ENCODE data around the gene RNF20. TPM values are rescaled to one million over a fixed set of nuclear protein-coding genes. Genes with fewer than 3 reads are reported as not detected.
"Not testable (repeated sequence)": the region's sequence is repeated elsewhere in the genome, so short reads cannot be mapped to it uniquely, and the experiment has no call there.

RNF20 gene
- total and polyA plus RNA-seq, 2 donors, result 16.9 to 21.2 TPM

- Histone ChIP-seq H3K4me1 (ENCODE audit: control insufficient read depth in 2 of 2, insufficient read depth in 2 of 2, low read length in 2 of 2) (no peaks in the 10 kb centered on the region), H3K27me3 (ENCODE audit: control insufficient read depth in 2 of 2, insufficient read depth in 1 of 2, low read length in 1 of 2) (peaks cover 0 to 2% of the 10 kb centered on the region in 2 donors), H3K36me3 (ENCODE audit: control insufficient read depth in 2 of 2, insufficient read depth in 2 of 2, low read length in 1 of 2) (no peaks in the 10 kb centered on the region), H3K9me3 (ENCODE audit: control insufficient read depth in 2 of 2, insufficient read depth in 1 of 2, low read length in 1 of 2) (no peaks in the 10 kb centered on the region), H3K27ac (ENCODE audit: low read depth in 1 of 2, low read length in 1 of 2) (no peak overlapping the region), H3K4me3 (ENCODE audit: low read length in 2 of 2) (no peak overlapping the region)
- DNase-seq (ENCODE audit: low read depth in 6 of 9, low spot score in 9 of 9), result no peak
Observed at GRCh38 chr9:101504188-101504587, 29.5 kb upstream of the RNF20 start.

GRCh38 chr9:101508211-101508610 is 25.4 kb upstream of the RNF20 start:
- Histone ChIP-seq H3K27ac (ENCODE audit: low read depth in 1 of 2, low read length in 1 of 2) (no peak overlapping the region), H3K27me3 (ENCODE audit: control insufficient read depth in 2 of 2, insufficient read depth in 1 of 2, low read length in 1 of 2) (peaks cover 0 to 2% of the 10 kb centered on the region in 2 donors), H3K36me3 (ENCODE audit: control insufficient read depth in 2 of 2, insufficient read depth in 2 of 2, low read length in 1 of 2) (no peaks in the 10 kb centered on the region), H3K4me1 (ENCODE audit: control insufficient read depth in 2 of 2, insufficient read depth in 2 of 2, low read length in 2 of 2) (no peaks in the 10 kb centered on the region), H3K4me3 (ENCODE audit: low read length in 2 of 2) (no peak overlapping the region), H3K9me3 (ENCODE audit: control insufficient read depth in 2 of 2, insufficient read depth in 1 of 2, low read length in 1 of 2) (no peaks in the 10 kb centered on the region)
- DNase-seq (ENCODE audit: low read depth in 6 of 9, low spot score in 9 of 9), result no peak
- WGBS, result 89% methylated on average over 5 of the region's 5 CpGs

- H3K4me3 ChIP-seq (ENCODE audit: low read length in 2 of 2), result no peak overlapping the region
- no peaks in the 10 kb centered on the region for H3K9me3 ChIP-seq (ENCODE audit: control insufficient read depth in 2 of 2, insufficient read depth in 1 of 2, low read length in 1 of 2)
- H3K27me3 ChIP-seq (ENCODE audit: control insufficient read depth in 2 of 2, insufficient read depth in 1 of 2, low read length in 1 of 2), result peaks cover 0 to 2% of the 10 kb centered on the region in 2 donors
- no peak overlapping the region for H3K27ac ChIP-seq (ENCODE audit: low read depth in 1 of 2, low read length in 1 of 2)
- DNase-seq (ENCODE audit: low read depth in 6 of 9, low spot score in 9 of 9), result no peak
- WGBS, result 97% methylated on average over 4 of the region's 4 CpGs
- no peaks in the 10 kb centered on the region for H3K4me1 ChIP-seq (ENCODE audit: control insufficient read depth in 2 of 2, insufficient read depth in 2 of 2, low read length in 2 of 2)
- no peaks in the 10 kb centered on the region for H3K36me3 ChIP-seq (ENCODE audit: control insufficient read depth in 2 of 2, insufficient read depth in 2 of 2, low read length in 1 of 2)
Observed at GRCh38 chr9:101509572-101509971, 24.1 kb upstream of the RNF20 start.

- 92% methylated on average over 6 of the region's 6 CpGs for WGBS
- Histone ChIP-seq H3K4me1 (ENCODE audit: control insufficient read depth in 2 of 2, insufficient read depth in 2 of 2, low read length in 2 of 2) (no peaks in the 10 kb centered on the region), H3K36me3 (ENCODE audit: control insufficient read depth in 2 of 2, insufficient read depth in 2 of 2, low read length in 1 of 2) (no peaks in the 10 kb centered on the region), H3K27ac (ENCODE audit: low read depth in 1 of 2, low read length in 1 of 2) (no peak overlapping the region), H3K4me3 (ENCODE audit: low read length in 2 of 2) (no peak overlapping the region), H3K27me3 (ENCODE audit: control insufficient read depth in 2 of 2, insufficient read depth in 1 of 2, low read length in 1 of 2) (peaks cover 0 to 2% of the 10 kb centered on the region in 2 donors), H3K9me3 (ENCODE audit: control insufficient read depth in 2 of 2, insufficient read depth in 1 of 2, low read length in 1 of 2) (no peaks in the 10 kb centered on the region)
- DNase-seq (ENCODE audit: low read depth in 6 of 9, low spot score in 9 of 9), result no peak
Observed at GRCh38 chr9:101510459-101510858, 23.2 kb upstream of the RNF20 start.

- no peak overlapping the region for H3K4me3 ChIP-seq (ENCODE audit: low read length in 2 of 2)
- no peaks in the 10 kb centered on the region for H3K36me3 ChIP-seq (ENCODE audit: control insufficient read depth in 2 of 2, insufficient read depth in 2 of 2, low read length in 1 of 2)
- no peaks in the 10 kb centered on the region for H3K9me3 ChIP-seq (ENCODE audit: control insufficient read depth in 2 of 2, insufficient read depth in 1 of 2, low read length in 1 of 2)
- H3K27me3 ChIP-seq (ENCODE audit: control insufficient read depth in 2 of 2, insufficient read depth in 1 of 2, low read length in 1 of 2), result peaks cover 0 to 2% of the 10 kb centered on the region in 2 donors
- WGBS, result 97% methylated on average over 2 of the region's 2 CpGs
- no peak overlapping the region for H3K27ac ChIP-seq (ENCODE audit: low read depth in 1 of 2, low read length in 1 of 2)
- no peaks in the 10 kb centered on the region for H3K4me1 ChIP-seq (ENCODE audit: control insufficient read depth in 2 of 2, insufficient read depth in 2 of 2, low read length in 2 of 2)
- no peak for DNase-seq (ENCODE audit: low read depth in 6 of 9, low spot score in 9 of 9)
Observed at GRCh38 chr9:101511009-101511408, 22.6 kb upstream of the RNF20 start.

GRCh38 chr9:101512116-101512515 is 21.5 kb upstream of the RNF20 start:
- H3K27me3 ChIP-seq (ENCODE audit: control insufficient read depth in 2 of 2, insufficient read depth in 1 of 2, low read length in 1 of 2), result no peaks in the 10 kb centered on the region
- no peak for DNase-seq (ENCODE audit: low read depth in 6 of 9, low spot score in 9 of 9)
- 89% methylated on average over 3 of the region's 3 CpGs for WGBS
- no peaks in the 10 kb centered on the region for H3K36me3 ChIP-seq (ENCODE audit: control insufficient read depth in 2 of 2, insufficient read depth in 2 of 2, low read length in 1 of 2)
- no peaks in the 10 kb centered on the region for H3K4me1 ChIP-seq (ENCODE audit: control insufficient read depth in 2 of 2, insufficient read depth in 2 of 2, low read length in 2 of 2)
- H3K4me3 ChIP-seq (ENCODE audit: low read length in 2 of 2), result no peak overlapping the region
- no peaks in the 10 kb centered on the region for H3K9me3 ChIP-seq (ENCODE audit: control insufficient read depth in 2 of 2, insufficient read depth in 1 of 2, low read length in 1 of 2)
- H3K27ac ChIP-seq (ENCODE audit: low read depth in 1 of 2, low read length in 1 of 2), result no peak overlapping the region

GRCh38 chr9:101513351-101513750 is 20.3 kb upstream of the RNF20 start:
- no peaks in the 10 kb centered on the region for H3K4me1 ChIP-seq (ENCODE audit: control insufficient read depth in 2 of 2, insufficient read depth in 2 of 2, low read length in 2 of 2)
- H3K27me3 ChIP-seq (ENCODE audit: control insufficient read depth in 2 of 2, insufficient read depth in 1 of 2, low read length in 1 of 2), result no peaks in the 10 kb centered on the region
- H3K27ac ChIP-seq (ENCODE audit: low read depth in 1 of 2, low read length in 1 of 2), result no peak overlapping the region
- no peaks in the 10 kb centered on the region for H3K9me3 ChIP-seq (ENCODE audit: control insufficient read depth in 2 of 2, insufficient read depth in 1 of 2, low read length in 1 of 2)
- H3K4me3 ChIP-seq (ENCODE audit: low read length in 2 of 2), result no peak overlapping the region
- no peaks in the 10 kb centered on the region for H3K36me3 ChIP-seq (ENCODE audit: control insufficient read depth in 2 of 2, insufficient read depth in 2 of 2, low read length in 1 of 2)
- DNase-seq (ENCODE audit: low read depth in 6 of 9, low spot score in 9 of 9), result no peak

GRCh38 chr9:101514071-101514470 is 19.6 kb upstream of the RNF20 start:
- Histone ChIP-seq H3K4me3 (ENCODE audit: low read length in 2 of 2) (no peak overlapping the region), H3K36me3 (ENCODE audit: control insufficient read depth in 2 of 2, insufficient read depth in 2 of 2, low read length in 1 of 2) (no peaks in the 10 kb centered on the region), H3K4me1 (ENCODE audit: control insufficient read depth in 2 of 2, insufficient read depth in 2 of 2, low read length in 2 of 2) (no peaks in the 10 kb centered on the region), H3K27me3 (ENCODE audit: control insufficient read depth in 2 of 2, insufficient read depth in 1 of 2, low read length in 1 of 2) (no peaks in the 10 kb centered on the region), H3K27ac (ENCODE audit: low read depth in 1 of 2, low read length in 1 of 2) (no peak overlapping the region), H3K9me3 (ENCODE audit: control insufficient read depth in 2 of 2, insufficient read depth in 1 of 2, low read length in 1 of 2) (no peaks in the 10 kb centered on the region)
- 81% methylated on average over 2 of the region's 2 CpGs for WGBS
- DNase-seq (ENCODE audit: low read depth in 6 of 9, low spot score in 9 of 9), result no peak

- no peaks in the 10 kb centered on the region for H3K27me3 ChIP-seq (ENCODE audit: control insufficient read depth in 2 of 2, insufficient read depth in 1 of 2, low read length in 1 of 2)
- H3K9me3 ChIP-seq (ENCODE audit: control insufficient read depth in 2 of 2, insufficient read depth in 1 of 2, low read length in 1 of 2), result no peaks in the 10 kb centered on the region
- H3K27ac ChIP-seq (ENCODE audit: low read depth in 1 of 2, low read length in 1 of 2), result no peak overlapping the region
- H3K36me3 ChIP-seq (ENCODE audit: control insufficient read depth in 2 of 2, insufficient read depth in 2 of 2, low read length in 1 of 2), result no peaks in the 10 kb centered on the region
- 86% methylated on average over 1 of the region's 1 CpG for WGBS
- H3K4me1 ChIP-seq (ENCODE audit: control insufficient read depth in 2 of 2, insufficient read depth in 2 of 2, low read length in 2 of 2), result no peaks in the 10 kb centered on the region
- H3K4me3 ChIP-seq (ENCODE audit: low read length in 2 of 2), result no peak overlapping the region
- DNase-seq (ENCODE audit: low read depth in 6 of 9, low spot score in 9 of 9), result no peak
Observed at GRCh38 chr9:101516655-101517054, 17.0 kb upstream of the RNF20 start.

GRCh38 chr9:101518489-101518888 is 15.2 kb upstream of the RNF20 start:
- H3K4me1 ChIP-seq (ENCODE audit: control insufficient read depth in 2 of 2, insufficient read depth in 2 of 2, low read length in 2 of 2); H3K36me3 ChIP-seq (ENCODE audit: control insufficient read depth in 2 of 2, insufficient read depth in 2 of 2, low read length in 1 of 2); DNase-seq (ENCODE audit: low read depth in 6 of 9, low spot score in 9 of 9); H3K4me3 ChIP-seq (ENCODE audit: low read length in 2 of 2); H3K27ac ChIP-seq (ENCODE audit: low read depth in 1 of 2, low read length in 1 of 2); H3K9me3 ChIP-seq (ENCODE audit: control insufficient read depth in 2 of 2, insufficient read depth in 1 of 2, low read length in 1 of 2); H3K27me3 ChIP-seq (ENCODE audit: control insufficient read depth in 2 of 2, insufficient read depth in 1 of 2, low read length in 1 of 2): not testable (repeated sequence)
- 98% methylated on average over 3 of the region's 3 CpGs for WGBS

All from thymus (tissue), 11 donors.